Measurements from ENCODE around the gene A2M.

Gene A2M

GRCh38 chr12:9040484-9041186 lies 75.1 kb downstream of the A2M start:
- no peak for TF ChIP-seq CTCF (IDR thresholded peaks at IDR 0.05; ENCODE audit: control extremely low read depth, extremely low read depth, low read depth, missing control alignments)
- no peak for DNase-seq (ENCODE audit: extremely low spot score)
- CTCF ChIA-PET, result interaction anchor here (0.8 to 2.6 kb wide), 7 partner anchors 8 to 497 kb away, joined by 3 to 15 read pairs (median 3); partner anchors contain the start of gene M6PR
- POLR2A ChIA-PET, result no interaction called here

DNA sequence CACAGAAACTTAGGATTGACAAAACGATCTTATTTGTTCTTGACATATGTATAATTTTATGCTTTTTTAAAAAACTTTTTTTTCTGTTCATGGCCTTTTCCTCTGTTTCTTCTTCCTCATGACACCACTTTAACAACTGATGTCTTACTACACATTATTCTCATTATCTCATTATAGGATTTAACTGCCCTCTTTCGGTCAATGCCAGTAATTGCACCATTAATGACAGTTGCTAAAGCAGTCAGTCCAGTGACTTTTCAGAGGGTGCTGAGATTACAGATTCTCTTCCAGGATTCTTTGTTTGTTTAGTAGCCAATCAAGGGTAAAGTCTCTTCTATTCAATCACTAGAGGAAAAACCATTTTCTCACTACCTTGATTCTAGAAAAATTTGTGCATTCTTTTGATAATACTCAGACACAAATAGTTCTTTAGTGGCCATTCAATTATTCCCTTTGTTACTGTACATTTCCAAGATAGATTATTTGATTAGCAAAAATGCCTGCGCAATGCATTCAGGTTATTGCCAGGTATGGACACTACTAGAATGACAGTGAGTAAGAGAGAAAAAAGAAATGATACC lies 76.2 kb downstream of the A2M start:
- POLR2A ChIA-PET, result no interaction called here
- peak; percentile 82 for TF ChIP-seq CTCF (IDR thresholded peaks at IDR 0.05; ENCODE audit: control extremely low read depth, extremely low read depth, low read depth, missing control alignments)
- peak; percentile 76 for DNase-seq (ENCODE audit: extremely low spot score)
- CTCF ChIA-PET, result interaction anchor here (0.8 to 3.8 kb wide), 21 partner anchors 10 to 382 kb away, joined by 3 to 45 read pairs (median 6); partner anchors contain the start of gene M6PR

DNA sequence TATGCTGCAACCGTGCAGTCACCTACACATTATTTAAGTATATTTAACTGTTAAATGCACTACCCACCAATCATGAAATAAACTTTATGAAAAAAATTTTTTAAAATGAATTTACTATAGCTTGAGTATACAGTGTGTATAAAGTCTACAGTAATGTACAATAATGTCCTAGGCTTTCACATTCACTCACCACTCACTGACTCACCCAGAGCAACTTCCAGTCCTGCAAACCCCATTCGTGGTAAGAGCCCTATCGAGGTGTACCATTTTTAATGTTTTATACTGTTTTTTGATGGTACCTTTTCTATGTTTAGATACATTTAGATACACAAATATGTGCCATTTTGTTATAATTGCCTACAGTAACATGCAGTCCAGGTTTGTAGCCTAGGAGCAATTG lies 78.3 kb downstream of the A2M start:
- no peak for DNase-seq (ENCODE audit: extremely low spot score)
- ChIA-PET CTCF (interaction anchor here (1.4 to 3.8 kb wide), 9 partner anchors 10 to 380 kb away, joined by 4 to 45 read pairs (median 7); partner anchors contain the start of gene M6PR), POLR2A (no interaction called here)
- no peak for TF ChIP-seq CTCF (IDR thresholded peaks at IDR 0.05; ENCODE audit: control extremely low read depth, extremely low read depth, low read depth, missing control alignments)

DNA sequence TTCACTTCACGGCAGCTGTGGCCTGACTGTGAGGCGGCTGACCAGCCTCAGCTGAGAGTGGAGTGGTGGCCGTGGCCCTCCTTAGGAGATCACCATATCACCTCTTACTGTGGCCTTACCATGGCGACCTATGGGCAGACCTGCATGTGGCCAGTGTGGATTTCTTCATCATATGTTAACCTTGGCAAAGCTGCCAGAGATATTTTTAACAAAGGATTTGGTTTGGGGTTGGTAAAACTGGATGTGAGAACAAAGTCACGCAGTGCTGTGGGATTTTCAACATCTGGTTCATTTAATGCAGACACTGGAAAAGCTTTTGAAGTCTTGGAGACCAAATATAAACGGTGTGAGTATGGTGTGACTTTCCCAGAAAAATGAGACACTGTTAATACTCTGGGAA lies 79.5 kb downstream of the A2M start:
- no peak for DNase-seq (ENCODE audit: extremely low spot score)
- ChIA-PET POLR2A (no interaction called here), CTCF (interaction anchor here (0.9 to 3.8 kb wide), 8 partner anchors 8 to 379 kb away, joined by 3 to 45 read pairs (median 6); partner anchors contain the start of gene M6PR)
- TF ChIP-seq CTCF (IDR thresholded peaks at IDR 0.05; ENCODE audit: control extremely low read depth, extremely low read depth, low read depth, missing control alignments), result no peak

GRCh38 chr12:9034095-9034494 lies 81.6 kb downstream of the A2M start:
- no peak for DNase-seq (ENCODE audit: extremely low spot score)
- no peak for TF ChIP-seq CTCF (IDR thresholded peaks at IDR 0.05; ENCODE audit: control extremely low read depth, extremely low read depth, low read depth, missing control alignments)
- POLR2A ChIA-PET, result no interaction called here
- CTCF ChIA-PET, result interaction anchor here (0.9 to 4.8 kb wide), 7 partner anchors 12 to 144 kb away, joined by 3 to 36 read pairs (median 4); partner anchors contain the start of gene M6PR

GRCh38 chr12:9033265-9033887 lies 82.3 kb downstream of the A2M start:
- ChIA-PET CTCF (interaction anchor here (0.9 to 4.8 kb wide), 9 partner anchors 10 to 490 kb away, joined by 3 to 36 read pairs (median 4); partner anchors contain the start of gene M6PR), POLR2A (no interaction called here)
- DNase-seq (ENCODE audit: extremely low spot score), result no peak
- no peak for TF ChIP-seq CTCF (IDR thresholded peaks at IDR 0.05; ENCODE audit: control extremely low read depth, extremely low read depth, low read depth, missing control alignments)

Data from GM10248 (cell line).